Stimulated activated CD4-positive, alpha-beta T cell treated with anti-CD3 and anti-CD28 coated beads, Interleukin-15, amount 100 ng/mL, for 1 hour (primary cell): ENCODE data around the gene CHSY1.
"Not testable (repeated sequence)": the region's sequence is repeated elsewhere in the genome, so short reads cannot be mapped to it uniquely, and the experiment has no call there.

Experiments
- DNase-seq, 2 donors: peaks; one replicate each; pipeline ENCODE4 v3.0.0-alpha.2; 2020; ENCODE audit warnings: low read depth in 1 of 2, low spot score in 1 of 2

Gene CHSY1

GRCh38 chr15:101138086-101138660 lies 113.7 kb downstream of the CHSY1 start:
- DNase-seq: no peak

GRCh38 chr15:101137312-101137940 lies 114.4 kb downstream of the CHSY1 start:
- no peak for DNase-seq

GRCh38 chr15:101136381-101137268 lies 115.2 kb downstream of the CHSY1 start:
- no peak for DNase-seq

GRCh38 chr15:101135532-101136166 lies 116.2 kb downstream of the CHSY1 start:
- no peak for DNase-seq

GRCh38 chr15:101134780-101135179 lies 117.1 kb downstream of the CHSY1 start:
- no peak for DNase-seq

- DNase-seq: no peak
Measured at GRCh38 chr15:101133751-101134261, 118.0 kb downstream of the CHSY1 start.

GRCh38 chr15:101133181-101133460 lies 118.7 kb downstream of the CHSY1 start:
- DNase-seq: no peak

- DNase-seq: no peak
Measured at GRCh38 chr15:101132390-101133180, 119.3 kb downstream of the CHSY1 start.

DNA sequence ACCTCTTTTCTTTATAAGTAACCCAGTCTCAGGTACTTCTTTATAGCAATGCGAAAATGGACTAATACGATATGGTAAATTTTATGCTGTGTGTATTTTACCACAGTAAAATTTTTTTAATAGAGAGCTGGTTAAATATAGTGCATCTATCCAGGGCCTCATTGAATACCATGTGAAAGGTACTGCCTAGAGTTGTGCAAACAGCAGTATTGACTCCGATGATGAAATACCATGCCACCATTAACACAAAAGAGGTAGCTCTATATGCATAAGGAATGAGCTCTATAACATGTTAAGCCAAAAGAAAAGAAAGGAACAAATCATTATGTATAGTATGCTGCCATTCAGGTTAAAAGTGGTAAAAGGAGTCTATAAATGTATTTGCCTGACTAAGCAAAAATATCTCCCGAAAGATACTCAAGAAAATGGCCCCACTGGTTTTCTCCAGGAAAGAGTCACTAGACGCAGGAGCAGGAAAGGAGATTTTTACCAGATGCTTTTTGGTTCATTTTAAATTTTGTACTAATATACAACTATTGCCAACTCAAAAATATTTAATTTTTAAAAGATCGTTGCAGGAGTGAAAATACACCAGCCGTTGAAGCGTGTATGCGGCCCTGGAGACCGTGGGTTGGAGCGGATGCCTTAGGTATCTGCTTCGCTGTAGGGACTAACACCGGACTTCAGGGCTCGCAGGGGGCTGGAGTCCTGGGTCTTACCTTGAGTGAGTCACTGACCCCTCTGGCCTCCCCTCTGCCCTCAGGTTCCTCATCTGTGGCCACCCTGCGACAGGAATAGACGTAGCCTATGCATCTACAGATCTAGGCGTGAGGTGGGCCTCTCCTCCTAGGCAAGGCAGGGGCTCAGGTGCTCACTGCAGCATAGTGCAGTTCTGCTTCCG lies 120.1 kb downstream of the CHSY1 start:
- no peak for DNase-seq

GRCh38 chr15:101129851-101130380 lies 121.9 kb downstream of the CHSY1 start:
- DNase-seq: no peak

DNA sequence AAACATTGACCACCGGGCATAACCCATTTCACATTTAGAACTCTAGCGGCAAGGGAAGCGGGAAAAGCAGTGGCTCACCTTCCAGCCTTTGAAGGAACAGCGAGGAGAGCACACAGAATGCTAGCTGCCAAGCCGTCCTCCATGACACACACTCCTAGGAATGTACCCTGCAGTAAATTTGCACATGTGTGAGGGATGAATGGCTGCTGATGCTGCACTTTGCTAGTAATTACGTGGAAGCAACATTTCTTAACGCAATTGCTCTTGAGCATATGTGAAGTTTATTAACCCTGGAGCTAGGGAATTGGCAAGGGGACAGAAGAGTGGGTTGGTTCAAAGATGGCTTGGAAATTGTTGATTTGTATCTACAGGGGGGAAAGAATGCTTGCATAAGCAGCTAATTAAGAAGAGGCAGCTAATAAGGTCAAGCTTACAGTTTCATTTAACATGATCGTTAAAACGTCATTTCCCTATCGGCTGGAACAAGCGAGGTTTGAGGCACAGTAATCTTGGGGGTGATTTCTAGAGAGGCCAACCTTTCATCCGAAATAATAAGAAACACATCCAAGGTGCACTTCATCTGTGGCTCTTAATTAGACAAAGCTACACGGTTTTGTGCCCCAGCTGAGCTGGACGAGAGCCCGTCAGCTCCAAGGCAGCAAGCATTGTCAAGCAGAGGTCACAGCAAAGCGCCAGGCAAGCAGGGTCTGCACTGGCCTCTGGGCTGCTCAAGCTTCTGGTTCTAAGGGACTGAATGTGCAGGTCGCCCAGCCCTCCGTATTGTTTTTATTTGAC lies 123.4 kb downstream of the CHSY1 start:
- no peak for DNase-seq

DNA sequence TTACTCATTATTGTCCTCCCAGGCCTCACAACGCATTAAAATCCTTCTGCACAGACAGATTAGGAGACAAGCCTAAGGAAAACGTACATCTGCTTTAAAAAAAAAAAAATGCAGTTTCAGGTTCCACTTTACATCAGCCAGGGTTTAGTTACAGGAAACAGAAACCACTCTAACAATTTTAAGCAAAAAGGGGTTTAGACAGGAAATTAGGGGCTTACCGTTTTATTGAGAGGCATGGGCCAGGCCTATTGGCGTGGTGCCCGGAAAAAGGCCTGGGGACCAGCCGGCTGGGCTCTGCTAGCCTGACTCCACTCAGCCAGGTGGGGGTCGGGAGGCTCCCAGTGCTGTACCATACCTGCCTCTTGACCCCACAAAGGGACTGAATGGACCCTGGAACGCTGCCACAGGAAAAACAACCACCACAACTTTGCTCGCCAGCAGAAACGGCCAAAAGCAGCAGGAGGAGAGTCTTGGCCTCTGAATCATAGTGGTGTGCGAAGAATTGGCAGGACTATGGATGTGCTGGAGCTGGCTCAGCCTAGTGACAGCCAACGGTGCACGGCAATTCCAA lies 124.3 kb downstream of the CHSY1 start:
- DNase-seq: peak in 1 of 2 donors; percentile 24

- no peak for DNase-seq
Measured at GRCh38 chr15:101126618-101127505, 125.0 kb downstream of the CHSY1 start.

GRCh38 chr15:101125881-101126428 lies 125.9 kb downstream of the CHSY1 start:
- DNase-seq: not testable (repeated sequence)
